GM19351 (cell line): ENCODE measurements around the gene ATPAF2.

Source experiments
- ATAC-seq: cut with Tn5 transposase; IDR thresholded peaks from one replicate; pipeline ENCODE4 v1.9.1; 2021; ENCODE audit warnings: mild to moderate bottlenecking, moderate library complexity; ENCODE audit not compliant: unreplicated experiment

ATPAF2 gene

DNA sequence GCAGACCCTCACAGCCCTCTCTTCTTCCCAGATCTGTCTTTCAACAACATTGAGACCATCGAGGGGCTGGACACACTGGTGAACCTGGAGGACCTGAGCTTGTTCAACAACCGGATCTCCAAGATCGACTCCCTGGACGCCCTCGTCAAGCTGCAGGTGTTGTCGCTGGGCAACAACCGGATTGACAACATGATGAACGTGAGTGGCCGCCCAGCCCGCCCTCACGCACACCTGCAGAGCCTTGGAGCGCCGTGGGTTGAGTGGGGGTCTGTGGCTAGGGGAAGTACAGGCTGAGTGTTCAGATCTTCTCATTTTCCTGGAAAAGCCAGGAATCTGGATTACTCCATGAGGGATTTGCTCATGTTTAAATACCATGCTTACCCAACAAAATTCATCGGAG, 51.1 kb downstream of the ATPAF2 start:
- ATAC-seq, result no peak

DNA sequence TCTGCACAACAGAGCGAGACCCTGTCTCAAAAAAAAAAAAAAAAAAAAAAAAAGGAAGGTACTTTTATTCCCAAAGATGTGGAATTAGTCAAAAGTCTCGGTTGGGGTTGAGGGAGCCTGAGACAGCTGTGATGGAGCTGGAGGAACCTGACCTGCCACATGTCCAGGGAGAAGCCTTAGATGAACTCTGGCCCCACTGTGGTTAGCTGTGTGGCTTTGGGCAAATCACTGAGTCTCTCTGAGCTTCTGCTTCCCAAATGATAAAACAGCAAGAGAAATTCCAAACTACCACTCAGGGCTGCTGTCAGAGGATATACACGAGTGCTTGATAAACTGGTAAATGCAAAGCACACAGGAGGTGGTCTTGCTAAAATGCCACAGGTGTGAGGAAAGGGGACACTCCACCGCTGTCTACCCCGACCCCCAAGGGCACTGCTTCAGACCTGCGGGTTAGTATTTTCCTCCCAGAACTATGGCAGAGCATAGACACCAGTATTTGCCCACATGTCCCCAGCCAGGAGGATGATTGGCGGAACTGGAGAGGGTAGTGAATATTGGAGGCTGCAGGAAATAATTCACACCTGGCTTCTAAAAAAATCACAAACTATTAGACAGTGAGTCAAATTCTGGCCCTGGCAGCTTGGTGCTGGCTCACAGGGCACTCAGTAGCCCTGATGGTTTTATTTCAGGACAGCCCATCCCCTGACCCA, 51.6 kb downstream of the ATPAF2 start:
- no peak for ATAC-seq

- no peak for ATAC-seq
Measured at GRCh38 chr17:17985555-17985954, 53.4 kb downstream of the ATPAF2 start.

DNA sequence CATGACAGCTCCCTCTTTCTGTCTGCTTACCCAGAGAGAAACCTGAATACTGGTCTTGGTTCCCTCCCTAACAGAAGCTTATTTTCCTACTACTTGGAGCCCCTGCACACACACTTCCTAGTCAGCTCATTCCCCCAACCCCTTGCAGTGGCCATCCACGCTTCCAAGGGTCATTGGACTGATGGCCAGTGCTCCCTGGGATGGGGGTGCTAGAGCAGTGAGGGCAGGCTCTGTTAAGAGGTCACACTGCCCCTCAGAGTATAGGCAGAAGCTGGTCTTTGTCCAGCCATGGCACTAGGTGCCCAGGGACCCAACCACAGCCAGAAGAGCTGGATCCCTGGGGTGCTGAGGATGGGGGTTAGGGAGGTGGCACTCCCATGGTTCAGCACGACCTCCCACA, 53.8 kb downstream of the ATPAF2 start:
- ATAC-seq, result no peak

DNA sequence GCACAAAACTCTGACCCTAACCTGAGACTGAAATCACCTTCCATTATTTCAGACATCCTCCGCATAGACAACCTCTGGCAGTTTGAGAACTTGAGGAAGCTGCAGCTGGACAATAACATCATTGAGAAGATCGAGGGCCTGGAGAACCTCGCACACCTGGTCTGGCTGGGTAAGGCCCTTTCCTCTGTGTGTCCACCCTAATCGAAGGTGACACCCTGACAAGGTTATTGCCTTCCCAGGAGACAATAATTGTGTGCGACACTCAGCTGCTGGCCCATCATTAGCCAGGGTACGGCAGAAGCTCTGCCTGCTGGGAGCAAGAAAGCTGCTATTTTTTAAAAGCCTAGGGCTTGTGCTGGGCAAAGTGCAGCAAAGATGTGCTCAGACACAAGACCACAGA, 55.2 kb downstream of the ATPAF2 start:
- ATAC-seq, result no peak

GRCh38 chr17:17983376-17983775, 55.6 kb downstream of the ATPAF2 start:
- ATAC-seq, result no peak

DNA sequence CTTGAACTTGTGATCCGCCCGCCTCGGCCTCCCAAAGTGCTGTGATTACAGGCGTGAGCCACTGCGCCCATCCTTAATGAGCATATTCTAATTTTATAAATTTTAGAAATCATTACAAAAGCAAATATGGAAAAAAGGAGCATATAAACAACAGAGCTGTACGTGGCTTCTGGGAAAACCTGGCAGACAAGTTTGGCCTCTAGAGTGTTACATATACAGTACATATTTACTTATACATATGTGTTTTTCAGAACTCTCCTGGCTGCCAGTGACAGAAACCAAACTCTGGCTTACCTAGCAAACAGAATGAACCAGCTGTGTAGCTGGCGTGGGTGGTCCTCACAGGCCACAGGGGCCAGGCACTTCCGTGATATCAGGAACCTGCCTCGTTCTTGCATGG, 56.2 kb downstream of the ATPAF2 start:
- no peak for ATAC-seq

GRCh38 chr17:17981330-17981729, 57.6 kb downstream of the ATPAF2 start:
- no peak for ATAC-seq

DNA sequence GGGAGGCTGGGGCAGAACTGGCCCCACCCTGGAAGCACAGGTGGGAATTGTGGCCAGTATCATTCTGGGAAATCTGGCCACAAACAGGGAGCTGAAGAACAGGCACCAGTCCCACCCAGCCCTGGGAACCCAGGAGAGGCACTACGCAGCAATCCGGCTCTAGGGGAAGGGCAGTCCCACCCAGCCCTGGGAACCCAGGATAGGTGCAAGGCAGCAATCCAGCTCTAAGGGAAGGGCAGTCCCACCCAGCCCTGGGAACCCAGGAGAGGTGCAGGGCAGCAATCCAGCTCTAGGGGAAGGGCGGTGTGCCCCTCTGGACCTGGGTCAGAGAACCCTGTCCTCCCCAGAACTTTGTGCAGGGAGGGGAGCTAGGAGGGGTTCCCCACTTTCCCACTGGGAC, 59.2 kb downstream of the ATPAF2 start:
- no peak for ATAC-seq

DNA sequence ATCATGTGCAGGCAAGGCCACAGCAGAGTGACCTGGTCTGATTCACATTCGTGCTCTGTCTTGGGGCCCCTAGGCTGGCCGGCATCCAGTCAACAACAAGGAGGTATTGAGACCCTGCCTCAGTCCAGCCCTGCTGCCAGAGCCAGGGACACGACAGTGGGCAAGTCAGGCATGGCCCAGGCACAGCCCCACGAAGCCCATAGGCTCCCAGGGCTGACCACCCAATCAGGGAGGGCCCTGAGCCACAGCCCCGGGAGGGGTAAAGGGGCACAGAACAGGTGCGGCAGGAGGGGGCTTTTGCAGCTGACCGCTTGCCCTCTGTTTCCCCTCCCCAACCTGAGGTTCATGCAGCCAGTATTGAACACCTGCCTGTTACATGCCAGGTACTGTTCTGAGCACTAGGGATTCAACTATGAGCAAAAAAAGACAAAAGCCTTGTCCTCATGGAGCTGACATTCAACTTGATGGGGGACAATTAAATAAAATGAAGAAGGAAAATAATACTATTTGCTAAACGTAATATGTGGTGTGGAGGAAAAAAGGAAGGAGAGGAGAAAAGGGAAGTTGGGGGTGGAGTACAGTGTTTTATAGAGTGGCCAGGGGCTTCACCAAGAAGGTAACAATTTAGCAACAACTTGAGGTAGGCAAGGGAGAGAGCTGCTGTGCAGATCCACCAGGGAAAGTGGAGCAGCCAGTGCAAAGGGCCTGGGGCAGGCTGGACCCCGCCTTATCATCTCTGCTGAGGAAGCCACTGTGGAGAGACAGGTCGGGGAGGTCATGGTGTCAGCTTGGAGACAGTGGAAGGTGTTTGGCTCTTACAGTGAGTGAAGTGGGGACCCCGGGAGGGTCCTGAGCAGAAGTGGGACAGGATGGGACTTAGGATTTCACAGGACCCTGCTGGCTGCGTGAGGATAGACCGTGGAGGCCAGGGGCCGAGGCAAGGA, 60.2 kb downstream of the ATPAF2 start:
- ATAC-seq, result no peak

- ATAC-seq, result no peak
Measured at GRCh38 chr17:17976931-17977570, 61.9 kb downstream of the ATPAF2 start.

DNA sequence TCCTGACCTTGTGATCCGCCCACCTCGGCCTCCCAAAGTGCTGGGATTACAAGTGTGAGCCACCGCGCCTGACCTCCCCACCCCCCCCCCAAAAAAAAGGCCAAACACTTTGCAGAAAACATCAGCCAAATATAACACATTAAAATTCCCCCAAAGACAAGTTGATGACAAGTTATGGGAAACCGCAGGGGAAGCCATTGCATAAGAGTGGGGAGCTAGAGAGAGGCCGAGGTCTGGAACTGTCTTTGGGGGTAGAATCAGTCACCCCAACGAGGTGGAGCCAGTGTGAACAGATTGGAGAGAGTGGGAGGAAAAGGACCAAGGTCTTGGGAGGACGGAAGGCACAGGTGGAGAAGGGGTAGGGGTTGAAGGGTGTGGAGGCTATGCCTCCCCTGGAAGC, 63.5 kb downstream of the ATPAF2 start:
- no peak for ATAC-seq

DNA sequence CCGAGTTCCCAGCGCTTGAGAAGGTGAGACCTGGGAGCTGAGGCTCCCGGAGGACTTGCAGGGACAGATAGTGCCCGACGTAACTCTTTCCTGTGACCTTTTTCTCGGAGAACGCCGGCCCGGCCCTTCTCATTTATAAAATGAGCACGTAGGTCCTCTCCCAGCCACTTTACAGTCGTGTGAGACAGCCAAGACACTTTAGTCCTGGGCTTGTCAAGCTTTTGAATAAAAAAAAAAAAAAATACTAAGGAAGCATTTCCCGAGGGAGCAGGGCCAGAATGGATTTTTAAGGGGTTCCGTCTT, 66.1 kb downstream of the ATPAF2 start:
- ATAC-seq, result no peak

DNA sequence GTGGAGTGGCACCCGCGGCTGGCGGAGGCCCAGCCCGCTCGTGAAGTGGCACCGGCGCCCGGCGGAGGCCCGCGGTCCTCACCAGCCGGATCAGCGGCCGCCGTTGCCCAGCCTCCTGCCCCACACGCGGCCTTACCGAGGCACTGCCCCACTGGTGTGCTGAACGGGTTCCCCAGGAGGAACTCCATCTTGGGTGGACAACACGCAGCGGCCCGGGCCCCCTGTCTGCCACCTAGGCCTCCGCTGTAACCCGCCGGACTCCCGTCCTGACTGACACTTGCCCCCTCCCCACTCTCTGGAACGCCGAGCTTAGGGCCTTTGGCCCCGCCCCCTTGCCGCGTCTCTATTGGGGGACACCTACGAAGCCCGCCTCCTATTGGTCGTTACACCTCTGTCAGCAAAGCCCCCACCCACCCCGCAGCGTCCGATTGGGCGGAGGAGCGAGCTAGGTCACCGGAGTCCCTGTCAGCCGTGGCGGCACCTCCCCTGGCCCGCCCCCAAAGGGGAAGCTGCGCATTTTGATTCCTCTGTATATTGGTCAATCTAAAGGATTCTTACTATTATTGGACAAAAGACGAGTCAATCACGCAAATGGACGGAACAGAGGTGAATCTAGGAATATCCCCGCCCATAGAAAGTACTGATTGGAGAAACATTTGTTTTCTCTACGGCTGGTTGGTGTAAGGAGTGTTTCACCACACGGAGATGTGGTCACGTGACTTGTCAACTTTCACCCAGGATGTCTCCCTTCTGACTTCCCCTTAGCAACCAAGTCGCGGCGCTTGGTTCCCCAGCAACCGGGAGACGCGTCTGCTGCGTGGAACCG, 66.6 kb downstream of the ATPAF2 start, which contains the start of the genes DRC3 and TOM1L2:
Gene DRC3, plus strand, starts transcription at position 737 of the 826 bp plus-strand sequence. CDS start 4,737 bp downstream, outside the sequence.
Gene TOM1L2, minus strand, starts transcription at position 275 of the 826 bp plus-strand sequence. Its CDS starts 87 bp downstream, at position 188.
- ATAC-seq, result peak; percentile 89

GRCh38 chr17:17971431-17972125, 67.4 kb downstream of the ATPAF2 start:
- no peak for ATAC-seq

- ATAC-seq, result no peak
Measured at GRCh38 chr17:17970699-17971430, 68.1 kb downstream of the ATPAF2 start.
